Measurements from ENCODE around the gene SEMA7A. TPM values are rescaled to one million over a fixed set of nuclear protein-coding genes. Genes with fewer than 3 reads are reported as not detected.
A peak's percentile ranks its signal among the peaks of the same experiment; 100 is the strongest.
"Not testable (repeated sequence)": the region's sequence is repeated elsewhere in the genome, so short reads cannot be mapped to it uniquely, and the experiment has no call there.

Gene SEMA7A
- total RNA-seq, 1 donor from 2014 or later, result 0.51 TPM

DNA sequence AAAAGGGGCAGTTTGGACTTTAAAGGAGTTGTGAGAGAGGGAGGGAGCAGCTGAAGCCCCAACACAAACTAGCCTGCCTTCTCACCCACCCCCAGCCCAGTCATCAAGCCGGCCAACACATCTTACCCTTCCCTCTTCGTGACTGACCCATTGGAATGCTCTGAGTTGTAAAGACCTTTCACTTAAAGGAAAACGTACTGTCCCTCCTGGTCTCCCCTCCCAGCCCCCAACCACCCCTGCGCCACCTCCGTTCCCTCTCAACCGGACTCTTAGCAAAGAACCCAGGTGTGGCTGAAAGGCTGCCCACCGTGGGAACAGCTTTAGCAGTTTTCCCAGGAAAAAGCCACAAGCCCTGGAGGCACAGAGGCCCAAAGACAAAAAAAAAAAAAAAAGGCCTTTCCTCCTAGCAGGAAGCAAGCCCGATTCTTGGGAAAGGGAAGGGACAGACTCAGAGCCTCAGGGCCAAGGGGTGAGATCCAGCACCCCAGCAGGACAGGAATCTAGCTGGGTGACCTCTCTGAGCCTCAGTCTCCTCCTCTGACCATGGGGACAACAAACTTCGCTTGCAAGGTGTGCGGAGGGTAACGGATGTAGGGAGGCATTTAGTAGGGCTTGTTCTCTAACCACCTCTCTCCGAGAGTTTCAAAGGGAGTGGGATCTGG lies 68.7 kb downstream of the SEMA7A start:
- peaks cover 3% of the 10 kb centered on the region for H3K4me1 Mint-ChIP-seq (ENCODE audit: unreplicated experiment)
- H3K4me3 Mint-ChIP-seq (ENCODE audit: unreplicated experiment), result peak overlapping the region; percentile 55
- DNase-seq (ENCODE audit: extremely low spot score, unreplicated experiment), result no peak
- H3K27me3 Mint-ChIP-seq (ENCODE audit: unreplicated experiment), result peaks cover 44% of the 10 kb centered on the region
- no peak overlapping the region for H3K27ac Mint-ChIP-seq (ENCODE audit: unreplicated experiment)
- TF ChIP-seq, protein P1, sequence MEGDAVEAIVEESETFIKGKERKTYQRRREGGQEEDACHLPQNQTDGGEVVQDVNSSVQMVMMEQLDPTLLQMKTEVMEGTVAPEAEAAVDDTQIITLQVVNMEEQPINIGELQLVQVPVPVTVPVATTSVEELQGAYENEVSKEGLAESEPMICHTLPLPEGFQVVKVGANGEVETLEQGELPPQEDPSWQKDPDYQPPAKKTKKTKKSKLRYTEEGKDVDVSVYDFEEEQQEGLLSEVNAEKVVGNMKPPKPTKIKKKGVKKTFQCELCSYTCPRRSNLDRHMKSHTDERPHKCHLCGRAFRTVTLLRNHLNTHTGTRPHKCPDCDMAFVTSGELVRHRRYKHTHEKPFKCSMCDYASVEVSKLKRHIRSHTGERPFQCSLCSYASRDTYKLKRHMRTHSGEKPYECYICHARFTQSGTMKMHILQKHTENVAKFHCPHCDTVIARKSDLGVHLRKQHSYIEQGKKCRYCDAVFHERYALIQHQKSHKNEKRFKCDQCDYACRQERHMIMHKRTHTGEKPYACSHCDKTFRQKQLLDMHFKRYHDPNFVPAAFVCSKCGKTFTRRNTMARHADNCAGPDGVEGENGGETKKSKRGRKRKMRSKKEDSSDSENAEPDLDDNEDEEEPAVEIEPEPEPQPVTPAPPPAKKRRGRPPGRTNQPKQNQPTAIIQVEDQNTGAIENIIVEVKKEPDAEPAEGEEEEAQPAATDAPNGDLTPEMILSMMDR (IDR thresholded peaks at IDR 0.05), result no peak
- no peaks in the 10 kb centered on the region for H3K9me3 Mint-ChIP-seq (ENCODE audit: unreplicated experiment)
- no peaks in the 10 kb centered on the region for H3K36me3 Mint-ChIP-seq (ENCODE audit: unreplicated experiment)

GRCh38 chr15:74362482-74362881 lies 71.3 kb downstream of the SEMA7A start:
- Mint-ChIP-seq H3K27me3 (ENCODE audit: unreplicated experiment) (peaks cover 23% of the 10 kb centered on the region), H3K27ac (ENCODE audit: unreplicated experiment) (no peak overlapping the region), H3K9me3 (ENCODE audit: unreplicated experiment) (no peaks in the 10 kb centered on the region), H3K4me3 (ENCODE audit: unreplicated experiment) (no peak overlapping the region), H3K4me1 (ENCODE audit: unreplicated experiment) (peaks cover 3% of the 10 kb centered on the region), H3K36me3 (ENCODE audit: unreplicated experiment) (no peaks in the 10 kb centered on the region)
- no peak for DNase-seq (ENCODE audit: extremely low spot score, unreplicated experiment)
- TF ChIP-seq, protein P1 (IDR thresholded peaks at IDR 0.05), result no peak

DNA sequence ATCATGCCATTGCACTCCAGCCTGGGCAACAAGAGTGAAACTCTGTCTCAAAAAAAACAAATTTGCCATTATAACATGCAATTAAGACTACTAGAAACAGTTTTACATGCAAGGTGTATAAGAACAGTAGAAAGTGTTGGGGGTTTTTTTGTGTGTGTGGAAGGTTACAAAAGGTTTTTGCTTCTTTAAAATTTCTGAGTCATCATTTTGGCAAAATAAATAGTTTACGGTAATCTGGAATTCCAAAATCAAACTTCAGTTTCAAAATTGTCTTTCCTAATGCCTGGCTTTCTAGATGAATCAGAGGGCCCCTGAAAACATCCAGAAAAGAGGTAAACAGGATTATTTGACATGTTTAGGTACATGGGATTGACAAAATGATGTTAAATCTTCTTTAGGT lies 72.9 kb downstream of the SEMA7A start:
- H3K9me3 Mint-ChIP-seq (ENCODE audit: unreplicated experiment); H3K4me3 Mint-ChIP-seq (ENCODE audit: unreplicated experiment); H3K27ac Mint-ChIP-seq (ENCODE audit: unreplicated experiment); DNase-seq (ENCODE audit: extremely low spot score, unreplicated experiment); H3K36me3 Mint-ChIP-seq (ENCODE audit: unreplicated experiment); H3K4me1 Mint-ChIP-seq (ENCODE audit: unreplicated experiment): not testable (repeated sequence)
- H3K27me3 Mint-ChIP-seq (ENCODE audit: unreplicated experiment), result peaks cover 19% of the 10 kb centered on the region

GRCh38 chr15:74359376-74359775 lies 74.4 kb downstream of the SEMA7A start:
- DNase-seq (ENCODE audit: extremely low spot score, unreplicated experiment); H3K9me3 Mint-ChIP-seq (ENCODE audit: unreplicated experiment); H3K27ac Mint-ChIP-seq (ENCODE audit: unreplicated experiment); H3K4me1 Mint-ChIP-seq (ENCODE audit: unreplicated experiment); H3K36me3 Mint-ChIP-seq (ENCODE audit: unreplicated experiment); H3K4me3 Mint-ChIP-seq (ENCODE audit: unreplicated experiment): not testable (repeated sequence)
- peaks cover 21% of the 10 kb centered on the region for H3K27me3 Mint-ChIP-seq (ENCODE audit: unreplicated experiment)

Small RNA genes lying within 50 kb of the gene (microRNA-seq; reads per million reads assigned to microRNA genes)
- gene MIR6881 (ENCODE audit: unreplicated experiment), result not detected

Other genes starting within 250 kb of the SEMA7A start
- 23.2 and 25.8 TPM in 2 replicates for gene STRA6, start 231.2 kb downstream of the SEMA7A start, total RNA-seq
- gene CCDC33, start 197.6 kb downstream of the SEMA7A start, total RNA-seq, result not detected in 2 replicates
- not detected in 2 replicates for gene CYP11A1, start 66.3 kb downstream of the SEMA7A start, total RNA-seq
- 49.6 and 59.5 TPM in 2 replicates for gene UBL7, start 27.2 kb upstream of the SEMA7A start, total RNA-seq
- gene ARID3B, start 107.3 kb upstream of the SEMA7A start, total RNA-seq, result 2.8 and 3.2 TPM in 2 replicates
- 51.3 and 53.2 TPM in 2 replicates for gene CLK3, start 181.9 kb upstream of the SEMA7A start, total RNA-seq

All from osteocyte (in vitro differentiated cells).